Measurements from ENCODE around the gene MTA1. TPM values are rescaled to one million over a fixed set of nuclear protein-coding genes. Genes with fewer than 3 reads are reported as not detected.

Gene MTA1
- total and polyA plus RNA-seq, 2 experiments from 2014 or later, result 8.1 to 37.0 TPM

DNA sequence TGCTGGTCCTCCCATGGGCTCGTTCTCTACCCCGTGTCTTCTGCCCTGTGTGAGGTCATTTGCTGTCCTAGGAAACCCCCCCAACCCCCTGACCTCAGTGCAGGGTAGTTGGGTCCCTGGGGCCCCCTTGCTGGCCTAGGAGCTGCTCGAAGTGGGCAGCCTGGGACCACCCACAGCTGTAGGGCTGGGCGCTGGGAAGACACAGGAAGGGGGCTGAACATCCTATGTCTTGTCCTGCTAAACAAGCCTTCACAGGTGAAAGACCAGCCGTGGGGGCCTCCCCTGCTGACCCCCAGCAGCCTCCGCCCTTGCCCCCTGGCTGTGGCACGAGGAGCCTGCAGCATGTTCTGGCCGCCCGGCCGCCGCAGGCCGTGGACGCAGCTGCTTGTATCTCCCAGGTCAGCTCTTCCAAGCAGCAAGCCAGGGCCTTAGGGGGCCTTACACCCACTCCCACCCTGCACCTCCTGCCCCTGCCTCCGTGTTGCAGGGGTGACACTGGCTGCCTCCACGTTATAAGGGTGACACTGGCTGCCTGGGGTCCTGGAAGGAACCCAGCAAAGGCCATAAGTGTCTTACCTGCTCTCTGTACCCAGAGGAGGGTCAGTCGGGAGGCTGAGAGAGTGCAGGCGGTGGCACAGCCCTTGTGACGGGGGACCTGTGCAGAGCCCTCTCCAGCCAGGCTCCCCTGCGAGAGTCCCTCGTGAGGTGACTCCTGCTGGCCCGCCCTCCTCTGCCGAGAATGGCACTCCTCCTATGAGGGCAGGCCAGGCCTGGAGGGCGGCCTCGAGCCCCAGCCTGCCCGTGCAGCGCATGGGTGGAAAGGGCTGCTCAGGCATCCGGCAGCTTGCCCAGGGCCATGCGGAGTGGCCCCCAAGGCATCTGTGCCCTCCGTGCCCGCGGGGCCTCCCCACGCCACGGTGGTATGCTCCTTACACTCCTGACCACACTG is 32.8 kb upstream of the MTA1 start:
- Histone ChIP-seq H3K9me3 (ENCODE audit: low read depth) (no peaks in the 10 kb centered on the region), H3K36me3 (ENCODE audit: low read depth) (no peaks in the 10 kb centered on the region), H3K4me2 (ENCODE audit: unreplicated experiment) (no peak overlapping the region), H3K27ac (no peak overlapping the region), H4K20me1 (ENCODE audit: insufficient read depth) (no peaks in the 10 kb centered on the region), H3K4me1 (ENCODE audit: insufficient read depth) (no peaks in the 10 kb centered on the region), H3K4me3 (no peak overlapping the region), H3K79me2 (ENCODE audit: insufficient read depth) (no peaks in the 10 kb centered on the region), H3K9me2 (ENCODE audit: insufficient read depth) (no peaks in the 10 kb centered on the region), H2AFZ (no peak overlapping the region), H3K9ac (no peak overlapping the region), H3F3A (ENCODE audit: insufficient read depth) (no peaks in the 10 kb centered on the region), H3K27me3 (replicated peaks; ENCODE audit: insufficient read depth) (no peaks in the 10 kb centered on the region)
- WGBS, 2 experiments (ENCODE audit: low coverage in 1 of 2, low lambda C conversion rate in 2 of 2, missing lambda C conversion rate in 2 of 2), result 90 to 92% methylated on average over 26 to 32 of the region's 33 CpGs
- TF ChIP-seq EZH2phosphoT487 (IDR thresholded peaks at IDR 0.05; ENCODE audit: insufficient read depth, low read depth) (no peak), EZH2 (IDR thresholded peaks at IDR 0.05; ENCODE audit: insufficient read depth, poor library complexity, severe bottlenecking) (no peak)
- in situ Hi-C loops (cut with MboI), result no loop called here
- DNase-seq, result no peak

- no peaks in the 10 kb centered on the region for H3K9me3 ChIP-seq (ENCODE audit: low read depth)
- in situ Hi-C loops (cut with MboI), result no loop called here
- no peaks in the 10 kb centered on the region for H3K79me2 ChIP-seq (ENCODE audit: insufficient read depth)
- no peak for DNase-seq
- no peaks in the 10 kb centered on the region for H4K20me1 ChIP-seq (ENCODE audit: insufficient read depth)
- H3K36me3 ChIP-seq (ENCODE audit: low read depth), result no peaks in the 10 kb centered on the region
- H3K4me2 ChIP-seq (ENCODE audit: unreplicated experiment), result no peak overlapping the region
- H3F3A ChIP-seq (ENCODE audit: insufficient read depth), result no peaks in the 10 kb centered on the region
- no peak overlapping the region for H2AFZ ChIP-seq
- no peaks in the 10 kb centered on the region for H3K4me1 ChIP-seq (ENCODE audit: insufficient read depth)
- no peaks in the 10 kb centered on the region for H3K27me3 ChIP-seq (replicated peaks; ENCODE audit: insufficient read depth)
- no peak overlapping the region for H3K4me3 ChIP-seq
- no peaks in the 10 kb centered on the region for H3K9me2 ChIP-seq (ENCODE audit: insufficient read depth)
- 88% methylated on average over 8 to 10 of the region's 10 CpGs for WGBS, 2 experiments (ENCODE audit: low coverage in 1 of 2, low lambda C conversion rate in 2 of 2, missing lambda C conversion rate in 2 of 2)
- no peak overlapping the region for H3K9ac ChIP-seq
- TF ChIP-seq EZH2 (IDR thresholded peaks at IDR 0.05; ENCODE audit: insufficient read depth, poor library complexity, severe bottlenecking) (no peak), EZH2phosphoT487 (IDR thresholded peaks at IDR 0.05; ENCODE audit: insufficient read depth, low read depth) (no peak)
- H3K27ac ChIP-seq, result no peak overlapping the region
Observed at GRCh38 chr14:105387530-105387922, 32.1 kb upstream of the MTA1 start.

- in situ Hi-C loops (cut with MboI), result no loop called here
Observed at GRCh38 chr14:105388110-105388951, 31.3 kb upstream of the MTA1 start.

GRCh38 chr14:105388976-105389375 is 30.7 kb upstream of the MTA1 start:
- no peaks in the 10 kb centered on the region for H3K9me2 ChIP-seq (ENCODE audit: insufficient read depth)
- DNase-seq, result no peak
- no peak overlapping the region for H3K27ac ChIP-seq
- no peak overlapping the region for H3K4me2 ChIP-seq (ENCODE audit: unreplicated experiment)
- H3K4me3 ChIP-seq, result no peak overlapping the region
- H3K79me2 ChIP-seq (ENCODE audit: insufficient read depth), result no peaks in the 10 kb centered on the region
- H3K9ac ChIP-seq, result no peak overlapping the region
- H2AFZ ChIP-seq, result no peak overlapping the region
- H3K9me3 ChIP-seq (ENCODE audit: low read depth), result no peaks in the 10 kb centered on the region
- in situ Hi-C loops (cut with MboI), result no loop called here
- no peaks in the 10 kb centered on the region for H4K20me1 ChIP-seq (ENCODE audit: insufficient read depth)
- no peaks in the 10 kb centered on the region for H3K27me3 ChIP-seq (replicated peaks; ENCODE audit: insufficient read depth)
- TF ChIP-seq EZH2phosphoT487 (IDR thresholded peaks at IDR 0.05; ENCODE audit: insufficient read depth, low read depth), result no peak
- TF ChIP-seq EZH2 (IDR thresholded peaks at IDR 0.05; ENCODE audit: insufficient read depth, poor library complexity, severe bottlenecking), result no peak
- H3K4me1 ChIP-seq (ENCODE audit: insufficient read depth), result no peaks in the 10 kb centered on the region
- H3F3A ChIP-seq (ENCODE audit: insufficient read depth), result no peaks in the 10 kb centered on the region
- 70 to 72% methylated on average over 14 to 16 of the region's 16 CpGs for WGBS, 2 experiments (ENCODE audit: low coverage in 1 of 2, low lambda C conversion rate in 2 of 2, missing lambda C conversion rate in 2 of 2)
- H3K36me3 ChIP-seq (ENCODE audit: low read depth), result no peaks in the 10 kb centered on the region

More at GRCh38 chr14:105388110-105388951, 31.3 kb upstream of the MTA1 start:
- no peaks in the 10 kb centered on the region for H3K4me1 ChIP-seq (ENCODE audit: insufficient read depth)
- H3K27me3 ChIP-seq (replicated peaks; ENCODE audit: insufficient read depth), result no peaks in the 10 kb centered on the region
- 91 to 92% methylated on average over 21 to 25 of the region's 25 CpGs for WGBS, 2 experiments (ENCODE audit: low coverage in 1 of 2, low lambda C conversion rate in 2 of 2, missing lambda C conversion rate in 2 of 2)
- H3K36me3 ChIP-seq (ENCODE audit: low read depth), result no peaks in the 10 kb centered on the region
- no peaks in the 10 kb centered on the region for H3K9me2 ChIP-seq (ENCODE audit: insufficient read depth)
- H3K9ac ChIP-seq, result no peak overlapping the region
- no peak for TF ChIP-seq EZH2phosphoT487 (IDR thresholded peaks at IDR 0.05; ENCODE audit: insufficient read depth, low read depth)
- no peak for TF ChIP-seq EZH2 (IDR thresholded peaks at IDR 0.05; ENCODE audit: insufficient read depth, poor library complexity, severe bottlenecking)
- H3K4me3 ChIP-seq, result no peak overlapping the region
- no peaks in the 10 kb centered on the region for H3K9me3 ChIP-seq (ENCODE audit: low read depth)
- no peak overlapping the region for H3K27ac ChIP-seq
- H4K20me1 ChIP-seq (ENCODE audit: insufficient read depth), result no peaks in the 10 kb centered on the region
- no peak for DNase-seq
- H3K4me2 ChIP-seq (ENCODE audit: unreplicated experiment), result no peak overlapping the region
- no peaks in the 10 kb centered on the region for H3F3A ChIP-seq (ENCODE audit: insufficient read depth)
- no peak overlapping the region for H2AFZ ChIP-seq
- no peaks in the 10 kb centered on the region for H3K79me2 ChIP-seq (ENCODE audit: insufficient read depth)
